ENCODE data around the gene ANAPC10.
A peak's percentile ranks its signal among the peaks of the same experiment; 100 is the strongest.
"Not testable (repeated sequence)": the region's sequence is repeated elsewhere in the genome, so short reads cannot be mapped to it uniquely, and the experiment has no call there.

The ANAPC10 gene

GRCh38 chr4:145097821-145098674, at the start of gene ANAPC10, which contains the start of gene ABCE1:
TSS of gene ANAPC10 (minus strand) at chr4:145098196. CDS start at chr4:145096099, 2,097 bp downstream.
TSS of gene ABCE1 (plus strand) at chr4:145098311. CDS start at chr4:145104413, 6,102 bp downstream.
- DNase-seq = peak; percentile 82

- DNase-seq = not testable (repeated sequence)
Observed at GRCh38 chr4:145136219-145136618, 38.2 kb upstream of the ANAPC10 start.

GRCh38 chr4:145132511-145133098, 34.6 kb upstream of the ANAPC10 start:
- DNase-seq = no peak

- DNase-seq = no peak
Observed at GRCh38 chr4:145131848-145132247, 33.9 kb upstream of the ANAPC10 start.

- DNase-seq = no peak
Observed at GRCh38 chr4:145130788-145131399, 32.9 kb upstream of the ANAPC10 start.

- DNase-seq = no peak
Observed at GRCh38 chr4:145130130-145130529, 32.1 kb upstream of the ANAPC10 start.

GRCh38 chr4:145125396-145125795, 27.4 kb upstream of the ANAPC10 start:
- DNase-seq = no peak

GRCh38 chr4:145108128-145108527, 10.1 kb upstream of the ANAPC10 start:
- DNase-seq = no peak

GRCh38 chr4:145107126-145107525, 9.1 kb upstream of the ANAPC10 start:
- no peak for DNase-seq

GRCh38 chr4:145103496-145103895, 5.5 kb upstream of the ANAPC10 start:
- no peak for DNase-seq

GRCh38 chr4:145102619-145103018, 4.6 kb upstream of the ANAPC10 start:
- DNase-seq = no peak

- DNase-seq = no peak
Observed at GRCh38 chr4:145101091-145101490, 3.1 kb upstream of the ANAPC10 start.

- no peak for DNase-seq
Observed at GRCh38 chr4:145099653-145100052, 1.7 kb upstream of the ANAPC10 start.

- no peak for DNase-seq
Observed at GRCh38 chr4:145098675-145099037, 660 bp upstream of the ANAPC10 start.

GRCh38 chr4:145097331-145097820, 620 bp downstream of the ANAPC10 start:
- no peak for DNase-seq

GRCh38 chr4:145093638-145094037, 4.4 kb downstream of the ANAPC10 start:
- no peak for DNase-seq

GRCh38 chr4:145090380-145090779, 7.6 kb downstream of the ANAPC10 start:
- no peak for DNase-seq

- no peak for DNase-seq
Observed at GRCh38 chr4:145083891-145084605, 13.9 kb downstream of the ANAPC10 start.

GRCh38 chr4:145081756-145082155, 16.2 kb downstream of the ANAPC10 start:
- no peak for DNase-seq

GRCh38 chr4:145076469-145076855, 21.5 kb downstream of the ANAPC10 start:
- no peak for DNase-seq

- DNase-seq = no peak
Observed at GRCh38 chr4:145075742-145076468, 22.1 kb downstream of the ANAPC10 start.

GRCh38 chr4:145071560-145071959, 26.4 kb downstream of the ANAPC10 start:
- no peak for DNase-seq

Data from NCI-H1436 treated with DMSO at 0.1 percent for 48 hours (cell line).